AG09309 (cell line): Measurements from ENCODE around the gene FBN2.

Source experiments
- DNase-seq: peaks from one replicate; pipeline ENCODE4 v3.0.0-alpha.2; 2010; ENCODE audit warnings: low read depth
- H3K4me3 ChIP-seq: 2 replicates; pipeline ENCODE4 v1.5.1; 2011; ENCODE audit warnings: mild to moderate bottlenecking, low read depth, low read length, moderate library complexity; ENCODE audit not compliant: control insufficient read depth
- TF ChIP-seq, protein P1 (sequence below): IDR thresholded peaks from 2 replicates; pipeline ENCODE4 v1.5.1; 2011; ENCODE audit warnings: mild to moderate bottlenecking, low read depth, low read length, inconsistent platforms; ENCODE audit not compliant: insufficient read depth, control insufficient read depth; ENCODE audit errors: missing control alignments

FBN2 gene

GRCh38 chr5:128284236-128284635 is 253.8 kb downstream of the FBN2 start:
- no peak for DNase-seq
- TF ChIP-seq, protein P1, sequence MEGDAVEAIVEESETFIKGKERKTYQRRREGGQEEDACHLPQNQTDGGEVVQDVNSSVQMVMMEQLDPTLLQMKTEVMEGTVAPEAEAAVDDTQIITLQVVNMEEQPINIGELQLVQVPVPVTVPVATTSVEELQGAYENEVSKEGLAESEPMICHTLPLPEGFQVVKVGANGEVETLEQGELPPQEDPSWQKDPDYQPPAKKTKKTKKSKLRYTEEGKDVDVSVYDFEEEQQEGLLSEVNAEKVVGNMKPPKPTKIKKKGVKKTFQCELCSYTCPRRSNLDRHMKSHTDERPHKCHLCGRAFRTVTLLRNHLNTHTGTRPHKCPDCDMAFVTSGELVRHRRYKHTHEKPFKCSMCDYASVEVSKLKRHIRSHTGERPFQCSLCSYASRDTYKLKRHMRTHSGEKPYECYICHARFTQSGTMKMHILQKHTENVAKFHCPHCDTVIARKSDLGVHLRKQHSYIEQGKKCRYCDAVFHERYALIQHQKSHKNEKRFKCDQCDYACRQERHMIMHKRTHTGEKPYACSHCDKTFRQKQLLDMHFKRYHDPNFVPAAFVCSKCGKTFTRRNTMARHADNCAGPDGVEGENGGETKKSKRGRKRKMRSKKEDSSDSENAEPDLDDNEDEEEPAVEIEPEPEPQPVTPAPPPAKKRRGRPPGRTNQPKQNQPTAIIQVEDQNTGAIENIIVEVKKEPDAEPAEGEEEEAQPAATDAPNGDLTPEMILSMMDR: no peak
- no peak overlapping the region for H3K4me3 ChIP-seq

DNA sequence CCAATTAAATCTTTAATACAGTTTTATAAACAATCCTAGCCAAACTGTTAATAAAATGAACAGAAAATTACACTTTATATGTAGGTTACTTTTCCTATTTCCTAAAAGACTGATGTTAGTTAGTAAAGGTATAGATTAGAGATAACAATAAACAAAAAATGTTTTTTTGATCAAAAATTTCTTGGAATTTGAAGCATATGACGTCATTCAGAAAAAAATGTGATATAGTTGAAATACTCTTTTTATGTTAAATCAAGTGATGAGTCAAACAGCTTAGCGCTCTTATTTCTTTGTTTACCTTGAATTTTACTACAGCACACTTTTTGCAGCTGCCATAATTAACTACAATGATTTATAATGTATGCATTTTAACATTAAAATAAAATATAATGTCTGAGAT is 258.7 kb downstream of the FBN2 start:
- H3K4me3 ChIP-seq: no peak overlapping the region
- no peak for DNase-seq
- TF ChIP-seq, protein P1: no peak

DNA sequence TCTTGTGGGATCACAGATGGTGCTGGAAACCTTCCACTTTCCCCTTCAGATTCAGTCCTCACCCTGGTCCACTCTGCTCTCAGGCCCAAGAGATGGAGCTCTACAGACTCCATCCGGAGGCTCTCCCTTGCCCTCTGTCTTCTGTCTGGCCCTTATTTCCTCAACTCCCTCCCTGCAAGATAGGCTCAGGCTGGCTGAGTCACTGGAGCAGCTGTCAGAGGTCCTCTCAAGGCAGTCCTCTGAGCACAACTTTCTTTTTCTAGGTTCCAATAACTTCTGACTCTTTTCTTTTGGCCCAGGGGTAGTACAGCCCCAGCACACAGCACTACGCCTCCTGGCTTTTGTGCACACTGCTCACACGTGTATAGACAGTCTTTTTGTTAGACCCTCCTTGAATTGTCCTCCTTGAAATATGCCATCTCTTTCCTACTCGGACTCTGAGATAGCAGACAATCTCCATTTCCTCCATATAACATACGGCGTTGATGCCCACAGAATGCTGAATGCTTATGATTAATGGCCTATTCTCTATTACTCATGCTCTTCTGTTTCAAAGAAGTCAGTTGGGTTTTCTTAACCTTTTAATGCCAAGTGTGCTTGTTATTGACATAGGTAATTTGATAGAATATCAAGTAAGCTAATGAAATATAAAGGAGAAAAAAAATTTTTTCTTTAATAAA is 261.4 kb downstream of the FBN2 start:
- no peak overlapping the region for H3K4me3 ChIP-seq
- no peak for DNase-seq
- TF ChIP-seq, protein P1: no peak

DNA sequence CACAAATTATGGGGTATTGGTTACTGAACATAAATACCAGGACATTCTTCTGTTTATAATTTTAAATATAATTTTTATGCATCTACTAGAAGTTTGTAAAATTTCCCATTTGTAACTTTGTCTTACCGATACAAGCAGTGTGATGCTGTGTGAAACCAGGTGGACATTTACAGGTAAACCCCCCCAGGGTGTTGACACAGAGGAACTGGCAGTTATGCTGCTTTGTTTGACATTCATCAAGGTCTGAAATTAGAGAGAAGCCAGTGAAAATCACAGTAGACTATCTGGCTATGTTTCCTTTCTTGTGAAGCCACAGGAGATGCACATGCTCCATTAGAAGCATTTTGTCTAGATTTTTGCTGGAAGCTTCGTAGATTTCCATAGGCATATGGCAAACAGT is 263.6 kb downstream of the FBN2 start:
- DNase-seq: no peak
- TF ChIP-seq, protein P1: no peak

DNA sequence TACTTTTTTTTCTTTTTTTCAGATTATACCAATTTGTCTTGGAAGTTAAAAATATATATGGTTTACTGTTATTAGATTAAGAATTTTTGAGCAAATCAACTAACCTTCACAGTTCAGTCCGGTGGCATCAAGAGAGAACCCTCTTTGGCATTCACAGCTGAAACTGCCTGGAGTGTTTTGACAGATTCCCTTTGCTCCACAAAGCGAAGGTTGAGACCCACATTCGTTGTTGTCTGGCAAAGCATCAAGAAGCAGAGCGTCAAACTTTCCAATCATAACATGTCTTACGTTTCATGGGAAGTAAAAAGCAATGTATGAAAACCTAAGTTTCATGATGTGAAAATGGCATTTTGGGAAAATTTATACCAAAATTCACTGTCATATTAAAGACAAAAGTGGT is 264.3 kb downstream of the FBN2 start:
- no peak overlapping the region for H3K4me3 ChIP-seq
- no peak for DNase-seq
- TF ChIP-seq, protein P1: no peak

More for the DNA sequence above, 263.6 kb downstream of the FBN2 start:
- H3K4me3 ChIP-seq: no peak overlapping the region

DNA sequence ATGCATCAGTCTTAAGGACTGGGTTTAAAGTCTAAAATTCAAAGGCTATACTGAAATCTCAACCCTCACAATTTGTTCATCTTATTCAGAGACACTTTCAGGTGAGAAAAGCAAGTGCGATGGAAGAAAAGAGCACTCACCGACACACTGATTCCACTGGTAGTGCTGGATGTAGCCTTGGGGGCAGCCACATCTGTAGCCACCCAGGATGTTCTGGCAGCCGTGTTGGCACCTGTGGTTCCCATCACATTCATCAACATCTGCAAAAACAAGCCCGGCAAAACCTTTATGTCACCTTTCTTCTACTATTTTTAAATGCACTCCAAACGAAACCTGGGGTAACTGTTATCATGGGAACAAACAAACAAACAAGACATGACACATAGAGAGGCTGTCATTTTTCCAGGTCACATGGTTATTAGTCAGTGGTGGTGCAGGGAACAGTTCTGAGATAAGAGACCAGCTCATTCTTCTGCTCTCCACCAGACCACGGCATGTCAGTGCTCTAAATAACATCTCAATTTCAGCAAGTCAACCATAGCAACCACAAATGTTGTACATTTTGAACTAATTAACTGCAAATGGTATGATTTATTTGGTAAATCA is 266.1 kb downstream of the FBN2 start:
- TF ChIP-seq, protein P1: no peak
- H3K4me3 ChIP-seq: no peak overlapping the region
- peak; percentile 41 for DNase-seq

DNA sequence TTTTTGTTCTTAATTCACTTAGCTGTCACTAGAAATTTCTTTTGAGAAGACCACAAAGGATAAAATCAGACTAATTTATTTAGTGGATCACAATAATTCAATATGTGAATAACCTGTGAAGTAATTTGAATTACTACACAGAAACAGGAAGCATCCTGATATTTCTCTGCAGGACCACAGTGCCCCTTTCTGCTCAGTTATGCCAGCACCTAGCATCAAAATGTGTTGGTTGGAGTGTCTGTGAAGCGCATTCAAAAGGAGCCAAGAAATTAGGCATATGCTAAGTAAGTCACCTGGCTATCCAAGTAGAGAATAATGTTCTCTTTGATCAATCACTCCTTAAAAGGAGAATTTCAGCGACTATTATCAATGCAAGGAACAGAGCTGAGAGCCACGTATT is 267.0 kb downstream of the FBN2 start:
- no peak overlapping the region for H3K4me3 ChIP-seq
- TF ChIP-seq, protein P1: no peak
- no peak for DNase-seq
